ENCODE data around the gene GIT2.
"Not testable (repeated sequence)": the region's sequence is repeated elsewhere in the genome, so short reads cannot be mapped to it uniquely, and the experiment has no call there.

GIT2 gene

GRCh38 chr12:109995686-109996482 lies at the start of gene GIT2:
Gene GIT2, minus strand, starts transcription at chr12:109996368. Its CDS starts 144 bp downstream, at chr12:109996224.
- DNase-seq = peak; percentile 92

- no peak for DNase-seq
These were observed 46.1 kb upstream of the GIT2 start for GRCh38 chr12:110042264-110042663.

GRCh38 chr12:110039085-110039807 lies 43.1 kb upstream of the GIT2 start:
- peak; percentile 14 for DNase-seq

- DNase-seq = no peak
These were observed 42.5 kb upstream of the GIT2 start for GRCh38 chr12:110038741-110039084.

- DNase-seq = no peak
These were observed 41.1 kb upstream of the GIT2 start for GRCh38 chr12:110037315-110037714.

- DNase-seq = no peak
These were observed 39.5 kb upstream of the GIT2 start for GRCh38 chr12:110035534-110036104.

GRCh38 chr12:110033888-110034287 lies 37.7 kb upstream of the GIT2 start:
- no peak for DNase-seq

- no peak for DNase-seq
These were observed 33.2 kb upstream of the GIT2 start for GRCh38 chr12:110029290-110029815.

- DNase-seq = no peak
These were observed 32.2 kb upstream of the GIT2 start for GRCh38 chr12:110028323-110028722.

- no peak for DNase-seq
These were observed 27.9 kb upstream of the GIT2 start for GRCh38 chr12:110024051-110024450.

GRCh38 chr12:110023059-110023980 lies 27.2 kb upstream of the GIT2 start:
- DNase-seq = no peak

GRCh38 chr12:110020956-110021355 lies 24.8 kb upstream of the GIT2 start:
- no peak for DNase-seq

- DNase-seq = no peak
These were observed 19.0 kb upstream of the GIT2 start for GRCh38 chr12:110015132-110015531.

- DNase-seq = no peak
These were observed 16.5 kb upstream of the GIT2 start for GRCh38 chr12:110012659-110013058.

- DNase-seq = no peak
These were observed 16.0 kb upstream of the GIT2 start for GRCh38 chr12:110012137-110012536.

- DNase-seq = no peak
These were observed 14.9 kb upstream of the GIT2 start for GRCh38 chr12:110010853-110011723.

- not testable (repeated sequence) for DNase-seq
These were observed 12.7 kb upstream of the GIT2 start for GRCh38 chr12:110008681-110009398.

- DNase-seq = no peak
These were observed 11.7 kb upstream of the GIT2 start for GRCh38 chr12:110007881-110008280.

- no peak for DNase-seq
These were observed 9.9 kb upstream of the GIT2 start for GRCh38 chr12:110006115-110006514.

- no peak for DNase-seq
These were observed 9.3 kb upstream of the GIT2 start for GRCh38 chr12:110005319-110005973.
